ENCODE results near the gene DPH6.

DPH6 gene

DNA sequence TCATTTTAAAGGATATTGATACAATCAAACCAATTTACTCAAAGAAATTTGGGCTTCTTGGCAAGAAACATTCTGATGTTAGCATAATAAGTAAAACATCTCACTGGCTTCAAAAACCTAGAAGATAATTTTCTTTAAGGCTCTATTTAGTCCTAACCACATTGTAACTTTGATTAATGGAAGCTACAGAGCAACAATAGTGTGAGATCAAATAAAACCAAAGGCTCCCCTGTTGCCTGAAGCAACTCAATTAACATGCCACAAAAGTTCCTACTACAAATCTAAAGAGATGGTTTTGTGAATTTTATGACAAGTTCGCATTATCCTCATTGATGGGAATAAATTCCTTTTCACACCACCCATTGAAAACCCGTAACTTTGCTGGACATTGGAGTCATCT, 5.9 kb downstream of the DPH6 start:
- no peak for DNase-seq

DNA sequence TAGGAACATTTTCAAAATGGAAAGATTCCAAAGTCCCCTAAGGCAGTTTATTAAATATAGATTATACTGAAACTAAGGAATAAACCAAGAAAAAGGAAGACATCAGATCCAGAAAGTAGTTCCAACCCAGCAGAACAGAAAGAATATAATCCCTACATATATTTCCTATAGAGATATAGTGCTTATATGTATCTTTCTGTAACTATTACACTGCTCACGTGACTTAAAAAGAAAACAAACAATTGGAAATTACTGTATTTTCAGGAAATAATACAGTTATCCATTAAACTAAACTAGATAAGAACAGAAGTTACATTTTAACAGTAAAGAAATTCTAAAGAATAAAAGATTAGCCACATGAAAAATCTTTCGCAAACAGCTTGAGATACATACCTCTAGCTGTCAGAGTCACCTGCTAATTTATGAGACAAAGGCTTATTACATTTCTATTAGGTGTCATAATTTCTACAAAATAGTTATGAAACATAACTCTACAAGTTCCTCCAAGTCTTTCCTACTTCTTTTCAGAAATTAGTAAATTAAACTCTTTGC, 10.5 kb downstream of the DPH6 start:
- no peak for DNase-seq

DNA sequence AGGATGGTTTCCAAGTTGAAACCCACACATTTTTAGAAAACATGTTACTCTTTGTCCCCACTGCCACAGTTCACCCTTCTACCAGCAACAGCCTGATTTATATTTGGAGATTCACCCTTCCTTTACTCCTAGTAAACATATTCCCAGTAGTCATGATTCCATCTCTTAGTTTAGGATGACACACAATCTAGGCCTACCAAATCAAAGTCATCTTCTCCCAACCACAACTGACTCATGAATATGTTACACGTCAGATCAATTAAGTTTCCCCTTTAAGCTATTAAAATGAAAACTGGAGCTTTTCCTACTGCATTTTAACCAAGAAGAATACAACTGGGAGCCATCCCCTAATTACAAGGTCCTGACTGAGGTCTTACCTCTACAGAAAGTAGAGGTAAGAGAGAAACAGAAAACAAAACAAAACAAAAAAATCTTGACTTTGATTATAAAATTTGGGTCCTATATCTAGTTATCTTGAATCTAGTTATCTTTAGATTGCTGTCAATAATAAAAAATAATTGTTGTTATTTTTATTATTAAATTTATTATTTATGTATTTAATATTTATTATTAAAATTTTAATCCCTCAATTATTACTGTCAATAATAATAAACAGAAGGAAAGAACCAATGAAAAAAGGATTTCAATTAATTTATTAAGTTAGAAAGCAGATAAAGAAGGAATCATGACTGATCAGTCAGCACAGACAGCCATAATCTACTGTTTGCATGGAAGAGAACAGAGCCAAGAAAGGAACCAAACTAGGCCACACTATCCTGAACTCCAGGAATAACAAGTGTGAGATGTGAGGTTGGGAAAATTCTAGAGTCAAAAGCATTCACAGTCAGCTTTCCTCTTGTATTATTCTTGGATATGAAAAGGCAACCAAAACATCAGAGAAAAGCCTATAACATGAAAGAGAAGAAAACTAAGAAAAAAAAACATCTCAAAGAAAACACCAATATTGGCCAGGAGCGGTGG, 12.5 kb downstream of the DPH6 start:
- DNase-seq: no peak

DNA sequence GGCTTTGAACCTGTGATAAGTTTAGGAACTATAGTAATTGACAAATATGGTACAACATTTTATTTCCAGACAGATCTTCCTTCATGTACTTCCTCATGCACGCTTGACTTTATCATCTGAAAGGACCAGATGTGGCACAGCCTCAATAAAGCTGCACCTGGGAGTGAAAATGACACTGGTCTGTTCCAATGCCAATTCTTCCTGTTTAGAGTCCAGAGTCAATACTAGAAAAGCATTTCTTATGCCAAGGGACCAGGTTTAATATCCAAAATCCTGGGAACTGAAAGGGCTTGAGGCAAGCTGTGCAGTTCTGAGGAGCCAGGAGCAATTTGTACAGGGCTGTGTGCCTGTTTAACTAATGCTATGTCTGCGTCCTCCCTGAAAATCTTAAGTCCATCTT, 15.3 kb downstream of the DPH6 start:
- DNase-seq: no peak

DNA sequence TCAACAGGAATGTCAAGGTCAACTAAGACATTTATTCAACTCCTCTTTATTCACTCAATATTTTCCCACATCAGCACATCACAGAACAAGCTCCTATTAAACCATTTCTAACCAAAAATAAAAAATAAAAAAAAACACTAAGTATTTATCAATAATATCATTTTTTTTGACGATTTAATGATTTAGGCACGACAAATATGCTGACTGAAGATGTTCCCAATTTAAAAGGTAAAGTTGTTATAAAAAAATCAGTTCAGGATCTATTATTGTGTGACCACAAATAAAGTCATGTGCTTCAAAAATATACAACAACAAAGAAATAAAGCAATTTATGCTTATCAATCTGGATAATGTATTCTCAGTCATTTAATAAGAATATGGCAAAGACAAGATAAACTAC, 16.2 kb downstream of the DPH6 start:
- DNase-seq: no peak

DNA sequence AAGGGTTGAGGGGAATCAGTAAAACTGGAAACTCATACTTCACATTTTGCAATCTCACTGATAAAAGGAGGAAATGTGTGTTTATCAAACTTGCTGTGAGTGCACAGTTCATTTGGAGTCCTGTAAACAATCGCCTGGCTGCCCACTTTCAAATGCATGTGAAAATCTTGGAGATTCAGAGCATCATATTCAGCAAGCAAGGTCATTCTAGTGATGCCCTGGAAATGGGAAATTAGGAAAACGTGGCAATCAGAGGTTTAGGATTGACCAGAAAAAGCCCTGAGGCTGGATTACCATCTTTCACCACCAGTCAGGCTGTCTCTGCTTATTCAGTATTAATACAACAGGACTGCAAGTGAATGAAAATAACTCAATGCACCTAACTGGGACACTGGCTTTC, 23.9 kb downstream of the DPH6 start:
- no peak for DNase-seq

DNA sequence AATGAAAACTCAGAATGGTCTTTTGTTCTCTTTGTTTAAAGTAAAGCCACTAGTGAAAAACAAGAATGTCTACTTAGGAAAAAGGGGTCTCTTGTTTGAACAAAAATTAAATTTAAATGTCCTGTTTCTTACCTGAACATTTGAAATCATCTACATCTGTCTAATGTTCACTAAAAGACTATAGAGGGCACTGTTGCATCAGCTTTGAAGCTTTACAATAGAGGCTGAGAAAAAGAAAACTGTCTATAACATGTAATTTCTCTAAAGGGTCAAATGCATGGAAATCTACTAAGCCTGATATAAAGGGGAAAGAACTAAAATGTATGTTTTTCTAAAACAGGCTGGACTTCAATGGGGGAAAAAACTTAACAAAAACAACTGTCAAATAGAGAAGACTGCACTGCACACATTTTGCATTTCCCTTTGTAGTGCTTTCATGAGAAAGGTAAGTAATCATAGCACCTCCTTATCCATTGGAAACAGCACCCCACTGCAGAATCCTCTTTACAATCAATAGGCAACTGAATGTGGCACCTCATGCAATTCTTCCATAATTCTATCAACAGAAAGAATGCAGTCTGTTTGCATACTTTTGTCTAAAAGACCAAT, 26.3 kb downstream of the DPH6 start:
- DNase-seq: peak; percentile 21

DNA sequence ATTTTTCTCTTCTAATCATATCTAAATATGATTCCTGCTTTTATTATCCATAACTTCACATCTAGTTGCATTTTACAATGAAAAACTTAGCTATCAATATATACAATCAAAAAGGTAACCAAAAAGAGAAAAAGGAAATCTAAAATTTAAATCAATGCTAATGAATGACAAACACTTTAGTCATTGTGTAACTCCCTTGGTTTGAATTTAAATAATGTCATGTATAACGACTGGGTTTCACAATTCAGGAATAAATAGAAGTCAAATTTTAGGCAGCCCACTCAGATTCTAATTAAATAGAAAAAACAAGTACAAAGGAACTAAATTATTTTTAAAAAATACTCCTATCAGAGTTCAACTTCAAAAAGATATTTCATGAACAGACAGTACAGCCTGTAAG, 26.9 kb downstream of the DPH6 start:
- no peak for DNase-seq

DNA sequence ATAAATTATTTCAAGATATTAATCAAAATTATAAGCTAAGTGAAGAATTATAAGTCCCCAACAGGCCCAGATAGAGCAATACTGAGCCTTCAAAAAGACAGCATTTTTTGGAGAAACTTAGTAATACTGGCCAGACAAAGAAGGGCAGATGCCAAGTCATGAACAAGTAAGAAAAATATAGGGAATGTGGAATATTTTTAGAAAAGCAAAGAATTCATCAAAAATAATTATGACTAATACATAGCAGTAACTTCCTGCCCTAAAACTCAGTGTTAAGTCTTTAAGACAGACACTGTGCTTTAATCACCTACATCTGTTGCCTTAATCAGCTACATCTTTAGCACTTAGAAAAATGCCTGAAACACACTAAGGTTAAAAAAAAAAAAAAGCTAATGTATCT, 31.2 kb downstream of the DPH6 start:
- no peak for DNase-seq

DNA sequence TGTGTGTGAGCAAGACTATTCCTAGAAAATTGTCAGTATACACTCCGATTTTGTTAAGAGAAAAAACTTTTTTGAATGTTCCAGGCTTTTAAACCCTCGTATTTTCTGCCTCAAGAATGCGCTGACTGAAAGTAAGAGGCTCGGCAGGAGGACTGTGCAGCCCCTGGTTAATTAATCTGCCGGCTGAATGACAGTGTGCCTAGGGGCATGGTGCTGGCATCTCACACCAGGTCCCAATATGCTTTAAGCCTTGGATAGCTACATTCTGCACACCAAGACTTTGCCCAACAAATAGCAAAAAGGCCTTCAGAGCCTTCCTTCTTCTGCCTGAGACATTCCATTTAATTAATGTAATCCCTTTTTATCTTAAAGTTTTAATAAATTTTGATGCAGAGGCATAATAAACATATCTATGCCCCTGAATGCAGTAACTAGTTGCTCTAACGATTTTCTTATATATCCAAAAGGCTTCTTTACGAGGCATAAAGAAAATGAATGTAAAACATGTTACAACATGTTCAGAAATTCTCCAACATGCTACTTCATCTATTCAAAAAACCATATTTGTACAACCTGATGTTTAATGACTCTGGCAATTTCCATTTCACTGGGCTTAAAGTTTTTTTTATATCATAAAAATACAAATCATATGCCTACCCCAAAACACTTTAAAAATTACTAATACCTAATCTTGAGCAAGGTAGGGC, 37.9 kb downstream of the DPH6 start:
- DNase-seq: no peak

DNA sequence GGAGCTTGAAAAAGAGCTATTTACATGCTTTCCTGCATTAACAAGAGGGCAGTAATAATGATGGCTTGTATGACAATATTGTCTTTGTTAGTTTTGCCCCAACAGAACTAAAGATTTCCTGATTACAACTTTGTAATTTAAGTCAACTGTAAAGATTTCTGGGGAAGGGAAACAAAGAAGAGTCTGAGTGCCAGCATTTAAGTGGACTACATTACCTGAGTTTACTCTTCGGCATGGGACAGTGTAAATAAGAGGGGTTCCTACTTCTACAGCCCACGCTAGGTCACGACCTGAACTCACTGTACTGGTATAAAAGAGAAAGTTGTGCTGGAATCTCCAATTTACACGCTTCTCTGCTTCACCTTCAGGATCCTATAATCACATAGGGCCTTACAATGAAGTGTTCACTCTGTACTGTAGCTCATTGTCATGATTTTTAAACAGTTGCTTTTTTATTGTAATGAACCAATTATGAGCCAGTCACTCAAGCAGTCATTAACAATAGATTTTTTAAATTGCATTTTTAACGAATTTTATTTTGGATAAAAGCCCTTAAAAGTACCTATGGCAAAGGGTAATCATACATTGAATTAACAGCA, 39.6 kb downstream of the DPH6 start:
- DNase-seq: no peak

DNA sequence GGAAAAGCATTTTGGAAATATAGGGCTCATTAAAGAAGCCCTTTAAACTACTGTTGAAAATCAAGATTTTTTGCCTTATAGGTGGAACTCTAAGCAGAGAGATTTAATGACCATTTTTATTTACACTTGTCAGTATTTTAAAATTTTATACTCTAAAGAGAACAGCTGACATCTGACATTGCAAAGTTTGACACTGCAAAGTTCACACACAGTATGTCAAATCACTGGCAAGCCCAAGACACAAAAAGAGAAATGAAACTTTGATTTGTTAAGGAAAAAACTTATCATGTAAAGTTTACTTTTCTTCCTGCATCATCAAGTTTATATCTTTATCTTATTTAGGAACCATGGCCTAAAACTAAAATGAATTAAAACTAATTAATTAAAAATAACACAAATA, 40.2 kb downstream of the DPH6 start:
- no peak for DNase-seq

DNA sequence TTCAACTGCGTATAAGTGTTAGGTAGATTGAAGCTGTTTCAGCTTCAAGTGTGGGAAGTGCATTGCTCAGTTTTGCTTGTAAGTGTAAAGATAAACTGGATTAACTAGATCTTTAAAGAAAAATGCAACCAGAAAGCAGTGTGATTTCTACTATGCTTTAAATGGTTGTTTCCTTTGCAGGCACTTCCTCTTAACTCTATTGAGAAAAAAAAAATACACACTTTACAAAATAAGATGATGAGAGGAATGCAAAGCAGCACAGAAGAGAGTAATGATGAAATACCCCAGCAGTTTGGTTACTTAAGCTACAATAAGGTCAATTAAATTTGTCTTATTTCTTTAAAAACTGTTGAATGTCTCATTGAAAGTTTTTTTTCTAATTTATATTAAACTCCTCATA, 40.8 kb downstream of the DPH6 start:
- no peak for DNase-seq

DNA sequence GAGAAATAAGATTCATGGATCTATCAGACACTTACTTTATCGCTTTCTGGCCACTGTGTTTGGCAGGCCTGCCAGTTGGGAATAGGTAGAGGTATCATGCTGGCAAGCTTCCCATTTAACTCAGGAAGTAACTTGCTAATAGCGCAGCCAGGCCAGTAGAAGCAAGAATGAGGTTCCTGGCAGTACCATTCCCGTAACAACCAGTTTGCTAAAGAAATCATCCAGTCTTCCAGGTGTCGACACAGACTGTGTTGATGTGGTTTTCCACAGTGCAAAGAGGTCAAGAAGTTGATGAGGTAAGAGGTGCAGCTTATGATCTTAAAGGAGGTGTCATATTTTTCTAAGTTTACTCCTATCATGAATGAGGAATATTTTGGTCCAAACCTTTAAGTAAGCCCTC, 46.2 kb downstream of the DPH6 start:
- no peak for DNase-seq

DNA sequence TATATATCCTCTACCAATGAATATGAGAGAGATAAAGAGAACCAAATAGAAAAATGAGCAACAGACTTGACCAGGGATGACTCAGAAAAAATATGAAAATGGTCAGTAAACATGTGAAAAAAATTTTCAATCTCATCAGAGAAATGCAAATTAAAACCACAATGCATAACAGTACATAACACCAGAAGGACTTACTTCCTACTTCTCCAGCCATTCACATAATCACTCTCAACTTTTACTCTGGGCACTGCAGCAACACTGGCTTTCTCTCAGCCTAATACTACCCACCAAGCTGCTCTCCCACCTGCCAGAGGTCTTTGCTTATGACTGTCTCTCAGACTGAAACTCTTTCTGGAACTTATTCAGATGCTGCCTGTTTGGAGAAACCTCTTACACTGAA, 49.4 kb downstream of the DPH6 start:
- DNase-seq: no peak

DNA sequence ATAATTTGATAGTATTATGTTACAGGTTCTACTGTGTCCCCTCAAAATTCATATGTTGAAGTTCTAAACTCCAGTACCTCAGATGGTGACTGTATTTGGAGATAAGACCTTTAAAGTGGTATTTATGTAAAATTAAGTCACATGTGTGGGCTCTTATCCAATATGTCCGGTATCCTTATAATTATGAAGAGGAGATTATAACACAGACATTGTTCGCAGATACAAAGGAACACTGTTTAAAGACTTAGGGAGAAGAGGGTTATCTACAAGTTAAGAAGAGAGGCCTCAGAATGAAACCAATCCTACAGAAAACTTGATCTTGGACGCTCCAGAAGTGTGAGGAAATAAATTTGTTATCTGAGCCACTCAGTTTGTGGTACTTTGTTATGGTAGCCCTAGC, 50.9 kb downstream of the DPH6 start:
- no peak for DNase-seq

DNA sequence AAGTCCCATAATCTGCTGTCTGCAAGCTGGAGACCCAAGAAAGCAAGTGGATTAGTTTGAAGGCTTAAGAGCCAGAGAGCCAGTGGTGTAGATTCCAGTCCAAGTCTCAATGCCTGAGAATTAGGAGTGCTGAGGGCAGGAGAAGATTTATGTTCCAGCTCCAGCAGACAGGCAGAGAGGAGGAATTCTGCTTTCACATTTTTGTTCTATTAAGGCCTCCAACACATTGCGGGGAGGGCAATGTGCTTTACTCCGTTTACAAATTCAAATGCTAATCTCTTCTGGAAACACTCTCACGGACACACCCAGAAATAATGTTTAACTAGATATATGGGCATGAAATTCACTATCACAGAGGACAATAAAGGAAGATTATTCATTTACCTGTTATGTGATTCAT, 54.0 kb downstream of the DPH6 start:
- DNase-seq: no peak

DNA sequence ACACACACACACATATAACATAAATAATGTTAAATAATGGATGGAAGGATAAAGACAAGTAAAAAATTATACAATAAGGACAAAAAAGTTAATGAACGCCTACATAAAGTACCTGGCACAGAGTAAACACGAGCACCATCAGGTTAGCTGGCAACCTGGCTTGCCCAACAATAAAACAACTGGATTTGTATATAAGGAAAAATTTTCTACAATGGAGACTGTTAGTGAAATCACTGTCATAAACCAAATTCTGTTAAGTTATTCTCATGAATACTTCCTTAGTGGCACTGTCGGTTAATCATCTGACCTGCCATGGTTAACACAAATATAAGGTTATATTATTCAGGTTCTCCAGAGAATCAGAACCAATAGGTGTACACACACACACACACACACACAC, 54.8 kb downstream of the DPH6 start:
- no peak for DNase-seq

DNA sequence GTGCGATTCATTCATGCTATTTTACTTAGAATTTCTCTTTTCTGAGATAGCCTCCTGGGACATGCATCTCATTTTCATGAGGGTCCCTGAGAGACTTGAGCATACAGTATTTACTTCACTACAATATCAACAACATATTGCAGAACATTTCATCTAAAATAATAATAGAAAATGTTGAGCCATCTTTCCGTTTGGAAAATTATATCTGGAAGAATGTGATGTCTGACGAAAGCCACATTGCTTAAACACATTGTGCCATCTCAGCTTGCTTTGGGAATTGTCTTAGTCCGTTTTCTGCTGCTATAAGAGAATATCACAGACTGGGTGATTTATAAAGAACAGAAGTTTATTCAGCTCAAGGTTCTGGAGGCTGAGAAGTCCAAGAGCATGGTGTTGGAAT, 55.5 kb downstream of the DPH6 start:
- DNase-seq: no peak

DNA sequence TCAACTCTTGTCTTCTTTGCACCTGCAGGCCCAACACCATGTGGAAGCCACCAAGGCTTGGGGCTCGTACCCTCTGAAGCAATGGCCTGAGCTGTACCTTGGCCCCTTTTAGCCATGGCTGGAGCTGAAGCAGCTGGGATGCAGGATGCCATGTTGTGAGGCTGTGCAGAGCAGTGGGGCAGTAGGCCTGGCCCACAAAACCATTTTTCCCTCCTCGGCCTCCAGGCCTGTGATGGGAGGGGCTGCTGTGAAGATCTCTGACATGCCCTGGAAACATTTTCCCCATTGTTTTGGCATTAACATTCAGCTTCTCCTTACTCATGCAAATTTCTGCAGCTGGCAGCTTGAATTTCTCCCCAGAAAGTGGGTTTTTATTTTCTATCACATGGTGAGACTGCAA, 58.5 kb downstream of the DPH6 start:
- no peak for DNase-seq

DNA sequence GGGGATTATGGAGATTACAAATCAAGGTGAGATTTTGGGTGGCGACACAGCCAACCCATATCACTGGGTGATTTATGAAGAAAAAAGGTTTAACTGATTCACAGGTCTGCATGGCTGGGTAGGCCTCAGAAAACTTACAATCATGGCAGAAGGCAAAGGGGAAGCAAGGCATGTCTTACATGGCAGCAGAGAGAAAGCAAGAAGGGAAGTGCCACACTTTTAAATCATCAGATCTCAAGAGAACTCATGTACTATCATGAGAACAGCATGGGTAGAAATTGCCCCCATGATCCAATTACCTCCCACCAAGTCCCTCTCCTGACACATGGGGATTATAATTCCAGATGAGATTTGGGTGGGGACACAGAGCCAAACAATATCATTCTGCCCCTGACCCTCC, 59.7 kb downstream of the DPH6 start:
- DNase-seq: no peak

DNA sequence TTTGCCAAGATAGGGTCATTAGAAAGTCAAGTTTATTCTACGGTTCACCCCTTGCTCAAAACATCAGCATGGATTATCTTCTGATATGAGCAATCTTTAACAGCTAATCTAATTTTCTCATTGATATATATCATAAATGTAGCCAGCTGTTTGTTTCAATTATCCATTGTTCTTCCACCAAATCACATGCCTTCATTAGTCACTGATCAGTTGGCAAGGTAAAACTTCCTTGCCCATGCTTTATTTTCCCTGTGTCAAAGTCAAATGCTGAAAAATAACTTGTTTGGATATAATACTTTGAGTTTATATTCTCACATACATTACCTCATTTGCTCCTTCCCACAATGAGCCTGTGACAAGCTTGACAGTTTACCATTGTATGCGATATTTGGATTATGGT, 60.6 kb downstream of the DPH6 start:
- DNase-seq: no peak

DNA sequence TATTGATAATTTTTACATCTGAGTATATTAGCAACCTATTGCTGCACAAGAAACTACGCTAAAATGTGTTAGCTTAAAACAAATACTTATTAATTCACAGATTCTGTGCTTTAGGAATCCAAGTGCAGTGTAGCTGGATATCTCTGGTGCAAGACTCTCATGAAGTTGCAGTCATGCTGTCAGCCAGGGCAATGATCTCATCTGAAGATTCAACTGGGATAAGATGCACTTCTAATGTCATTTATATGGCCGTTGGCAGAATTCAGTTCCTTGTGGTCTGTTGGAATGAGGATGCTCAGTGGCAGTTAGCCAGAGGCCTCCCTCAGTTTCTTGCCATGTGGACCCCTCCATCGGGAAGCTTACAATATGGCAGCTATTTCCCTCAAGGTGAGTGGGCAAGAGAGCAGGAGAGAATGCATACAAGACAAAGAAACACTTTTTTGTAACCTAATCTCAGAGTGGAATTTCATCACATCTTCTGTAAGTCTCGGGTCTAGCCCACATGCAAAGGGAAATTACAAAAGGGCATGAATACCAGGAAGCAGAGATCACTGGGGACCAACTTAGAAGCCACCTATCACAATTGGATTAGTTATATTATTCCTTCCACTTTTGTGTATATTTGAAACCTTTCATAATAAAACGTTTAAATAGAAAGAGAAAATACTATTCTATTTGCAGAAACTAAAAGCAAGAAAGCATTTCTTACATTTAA, 61.6 kb downstream of the DPH6 start:
- DNase-seq: no peak
